GM23248 (cell line): ENCODE measurements around the gene SNRNP70.

Source experiments
- EZH2 ChIP-seq: fragments of 200-600 bp; sonication (generic); IDR thresholded peaks from 2 replicates; pipeline ENCODE4 v1.6.1; 2018; ENCODE audit warnings: antibody characterized with exemption, mild to moderate bottlenecking; ENCODE audit not compliant: insufficient read depth, poor library complexity, severe bottlenecking
- EZH2phosphoT487 ChIP-seq: fragments of 200-600 bp; sonication (generic); IDR thresholded peaks from 2 replicates; pipeline ENCODE4 v1.6.1; 2018; ENCODE audit warnings: antibody characterized with exemption, moderate library complexity, mild to moderate bottlenecking, low read depth; ENCODE audit not compliant: insufficient read depth

GRCh38 chr19:49104229-49104864 lies 19.1 kb downstream of the SNRNP70 start:
- no peak for TF ChIP-seq EZH2
- no peak for TF ChIP-seq EZH2phosphoT487
